ENCODE data around the gene NKAIN2.

NKAIN2 gene

GRCh38 chr6:123803504-123804013 is at the start of gene NKAIN2:
Gene NKAIN2 (plus strand): TSS chr6:123803865.
- in situ Hi-C loops (cut with MboI; ENCODE audit: low sequenced_read_pairs), result no loop called here

- in situ Hi-C loops (cut with MboI; ENCODE audit: low sequenced_read_pairs), result no loop called here
Measured at GRCh38 chr6:123759472-123759871, 44.2 kb upstream of the NKAIN2 start.

- in situ Hi-C loops (cut with MboI; ENCODE audit: low sequenced_read_pairs), result no loop called here
Measured at GRCh38 chr6:123763904-123764303, 39.8 kb upstream of the NKAIN2 start.

GRCh38 chr6:123764722-123765121 is 38.9 kb upstream of the NKAIN2 start:
- in situ Hi-C loops (cut with MboI; ENCODE audit: low sequenced_read_pairs), result no loop called here

GRCh38 chr6:123768921-123769320 is 34.7 kb upstream of the NKAIN2 start:
- in situ Hi-C loops (cut with MboI; ENCODE audit: low sequenced_read_pairs), result no loop called here

GRCh38 chr6:123769431-123769830 is 34.2 kb upstream of the NKAIN2 start:
- in situ Hi-C loops (cut with MboI; ENCODE audit: low sequenced_read_pairs), result no loop called here

GRCh38 chr6:123770247-123770949 is 33.3 kb upstream of the NKAIN2 start:
- in situ Hi-C loops (cut with MboI; ENCODE audit: low sequenced_read_pairs), result no loop called here

GRCh38 chr6:123771126-123771525 is 32.5 kb upstream of the NKAIN2 start:
- in situ Hi-C loops (cut with MboI; ENCODE audit: low sequenced_read_pairs), result no loop called here

- in situ Hi-C loops (cut with MboI; ENCODE audit: low sequenced_read_pairs), result no loop called here
Measured at GRCh38 chr6:123777563-123777962, 26.1 kb upstream of the NKAIN2 start.

- in situ Hi-C loops (cut with MboI; ENCODE audit: low sequenced_read_pairs), result no loop called here
Measured at GRCh38 chr6:123780021-123780420, 23.6 kb upstream of the NKAIN2 start.

- in situ Hi-C loops (cut with MboI; ENCODE audit: low sequenced_read_pairs), result no loop called here
Measured at GRCh38 chr6:123784330-123784729, 19.3 kb upstream of the NKAIN2 start.

- in situ Hi-C loops (cut with MboI; ENCODE audit: low sequenced_read_pairs), result no loop called here
Measured at GRCh38 chr6:123785039-123785438, 18.6 kb upstream of the NKAIN2 start.

GRCh38 chr6:123788319-123788718 is 15.3 kb upstream of the NKAIN2 start:
- in situ Hi-C loops (cut with MboI; ENCODE audit: low sequenced_read_pairs), result no loop called here

- in situ Hi-C loops (cut with MboI; ENCODE audit: low sequenced_read_pairs), result no loop called here
Measured at GRCh38 chr6:123794190-123794589, 9.5 kb upstream of the NKAIN2 start.

- in situ Hi-C loops (cut with MboI; ENCODE audit: low sequenced_read_pairs), result no loop called here
Measured at GRCh38 chr6:123794799-123795198, 8.9 kb upstream of the NKAIN2 start.

- in situ Hi-C loops (cut with MboI; ENCODE audit: low sequenced_read_pairs), result no loop called here
Measured at GRCh38 chr6:123801067-123801466, 2.6 kb upstream of the NKAIN2 start.

GRCh38 chr6:123802351-123802696 is 1.3 kb upstream of the NKAIN2 start:
- in situ Hi-C loops (cut with MboI; ENCODE audit: low sequenced_read_pairs), result no loop called here

- in situ Hi-C loops (cut with MboI; ENCODE audit: low sequenced_read_pairs), result no loop called here
Measured at GRCh38 chr6:123802697-123803503, 765 bp upstream of the NKAIN2 start.

- in situ Hi-C loops (cut with MboI; ENCODE audit: low sequenced_read_pairs), result no loop called here
Measured at GRCh38 chr6:123804014-123804786, 535 bp downstream of the NKAIN2 start.

GRCh38 chr6:123804787-123805540 is 1.3 kb downstream of the NKAIN2 start:
- in situ Hi-C loops (cut with MboI; ENCODE audit: low sequenced_read_pairs), result no loop called here

GRCh38 chr6:123805921-123806320 is 2.3 kb downstream of the NKAIN2 start:
- in situ Hi-C loops (cut with MboI; ENCODE audit: low sequenced_read_pairs), result no loop called here
